ENCODE measurements around the gene PMPCA. TPM values are rescaled to one million over a fixed set of nuclear protein-coding genes. Genes with fewer than 3 reads are reported as not detected.

Gene PMPCA
- total RNA-seq, 1 experiment from 2014 or later = 20.9 TPM

DNA sequence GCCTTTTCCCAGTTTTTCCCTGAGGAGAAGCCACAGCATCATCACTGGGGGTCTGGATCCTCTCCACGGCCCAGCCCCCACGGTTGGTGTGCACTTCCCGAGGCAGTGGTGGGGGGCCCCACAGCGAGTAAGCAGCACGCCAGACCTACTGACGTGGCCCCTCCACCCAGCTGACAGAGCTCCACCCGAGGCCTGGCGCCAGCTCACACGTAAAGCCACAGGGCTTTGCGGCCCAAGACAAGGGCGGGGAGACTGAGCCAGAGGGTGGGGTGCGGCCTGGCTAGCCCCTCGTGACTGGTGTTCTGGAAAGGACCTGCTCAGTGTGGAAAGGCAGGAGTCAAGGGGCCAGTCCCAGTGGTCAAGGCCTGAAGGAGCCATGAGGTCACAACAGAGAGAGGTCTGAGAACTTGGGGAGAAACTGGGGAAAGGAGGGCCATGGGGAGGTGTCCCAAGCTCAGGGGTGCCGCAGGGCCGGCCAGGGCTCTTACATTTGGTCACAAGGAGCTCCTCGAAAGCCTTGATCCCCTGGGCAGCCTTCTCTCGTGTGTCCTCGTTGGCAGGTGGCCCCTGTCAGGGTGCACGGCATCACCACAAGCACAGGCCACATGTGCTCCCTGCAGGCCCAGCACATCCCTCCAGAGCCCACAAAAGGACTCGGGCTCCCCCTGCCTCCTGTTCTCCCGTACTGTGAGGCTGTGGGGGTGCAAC, 16.0 kb upstream of the PMPCA start:
- Histone ChIP-seq H2AFZ (ENCODE audit: low read length) (no peak overlapping the region), H3K79me2 (ENCODE audit: low read length) (peaks cover 19% of the 10 kb centered on the region), H3K27me3 (ENCODE audit: low read length) (no peaks in the 10 kb centered on the region), H3K27ac (ENCODE audit: low read length) (no peak overlapping the region), H3K4me3 (ENCODE audit: low read length) (no peak overlapping the region), H3K9ac (ENCODE audit: low read length) (no peak overlapping the region), H3K4me1 (ENCODE audit: low read length) (peaks cover 11% of the 10 kb centered on the region), H4K20me1 (ENCODE audit: insufficient read depth, low read depth, low read length) (peaks cover 14% of the 10 kb centered on the region; the same call in 1 of the 2 replicates), H3K36me3 (ENCODE audit: insufficient read depth, low read length) (peaks cover 21% of the 10 kb centered on the region), H3K4me2 (ENCODE audit: low read depth, low read length, poor library complexity, severe bottlenecking) (no peak overlapping the region), H3K9me3 (ENCODE audit: low read length) (no peaks in the 10 kb centered on the region), H3K9me2 (replicated peaks; ENCODE audit: insufficient read depth, low read length) (no peaks in the 10 kb centered on the region)
- no peak for DNase-seq

DNA sequence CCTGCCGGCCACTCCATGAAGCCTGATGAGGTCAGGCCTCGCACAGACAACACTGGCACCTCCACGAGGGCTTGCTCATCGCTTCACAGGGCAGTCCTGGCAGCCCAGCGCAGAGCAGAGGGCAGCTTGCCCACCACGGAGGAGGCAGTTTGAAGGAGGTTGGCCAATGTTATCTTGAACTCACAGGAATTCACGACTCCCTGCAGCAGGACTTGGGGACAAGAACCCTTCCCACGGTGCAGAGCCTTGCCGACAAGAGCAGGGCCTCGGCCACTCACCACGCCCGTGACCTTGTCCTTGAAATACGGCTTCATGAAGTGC, 15.5 kb upstream of the PMPCA start:
- H3K36me3 ChIP-seq (ENCODE audit: insufficient read depth, low read length) = peaks cover 21% of the 10 kb centered on the region
- peaks cover 24% of the 10 kb centered on the region for H3K79me2 ChIP-seq (ENCODE audit: low read length)
- H3K4me3 ChIP-seq (ENCODE audit: low read length) = no peak overlapping the region
- H2AFZ ChIP-seq (ENCODE audit: low read length) = no peak overlapping the region
- no peak overlapping the region for H3K9ac ChIP-seq (ENCODE audit: low read length)
- H3K9me3 ChIP-seq (ENCODE audit: low read length) = no peaks in the 10 kb centered on the region
- H3K4me2 ChIP-seq (ENCODE audit: low read depth, low read length, poor library complexity, severe bottlenecking) = no peak overlapping the region
- no peak overlapping the region for H3K27ac ChIP-seq (ENCODE audit: low read length)
- H3K4me1 ChIP-seq (ENCODE audit: low read length) = peaks cover 11% of the 10 kb centered on the region
- DNase-seq = no peak
- H3K27me3 ChIP-seq (ENCODE audit: low read length) = no peaks in the 10 kb centered on the region
- H3K9me2 ChIP-seq (replicated peaks; ENCODE audit: insufficient read depth, low read length) = no peaks in the 10 kb centered on the region
- H4K20me1 ChIP-seq (ENCODE audit: insufficient read depth, low read depth, low read length) = peaks cover 17% of the 10 kb centered on the region; the same call in 1 of the 2 replicates

DNA sequence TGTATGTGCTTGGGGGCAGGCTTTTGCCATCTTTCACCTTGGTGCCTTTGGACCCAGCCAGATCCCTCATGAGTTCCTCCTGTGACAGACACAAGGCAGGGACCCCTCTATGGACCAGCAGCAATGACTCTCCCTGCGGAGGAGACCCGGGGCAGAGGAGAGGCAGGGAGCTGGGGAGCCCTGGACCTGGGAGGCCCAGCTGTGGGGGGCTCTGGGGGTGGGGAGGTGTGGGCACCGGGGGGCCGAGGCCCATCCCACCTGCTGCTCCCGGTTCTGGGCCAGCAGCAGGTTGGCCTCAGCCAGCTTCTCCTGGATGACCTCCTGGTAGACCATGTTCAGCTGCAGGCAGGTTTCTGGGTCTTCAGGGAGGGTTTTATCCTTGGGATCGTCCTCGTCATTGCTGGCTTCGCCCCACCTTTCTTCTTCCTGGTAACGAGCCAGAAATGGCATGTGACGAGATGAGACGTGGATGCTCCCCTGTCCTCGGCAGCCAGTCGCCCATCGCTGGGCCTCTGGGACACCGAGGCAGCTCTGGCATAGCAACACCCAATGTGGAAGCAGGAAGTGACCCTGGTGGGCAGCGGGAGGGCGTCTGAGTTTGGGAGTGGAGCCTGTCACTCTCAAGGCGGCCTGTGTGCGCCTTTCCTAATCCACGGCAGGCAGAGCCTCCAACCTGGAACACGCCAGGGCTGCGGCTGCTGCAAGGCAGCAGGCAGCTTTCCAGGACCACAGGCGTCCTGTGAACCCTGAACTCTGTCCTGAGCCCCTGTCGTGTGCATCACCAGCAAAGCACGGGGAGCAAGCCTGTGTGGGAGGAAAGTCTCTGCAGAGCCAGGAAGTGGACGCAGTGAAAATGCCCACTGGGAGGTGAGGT, 14.9 kb upstream of the PMPCA start:
- H3K79me2 ChIP-seq (ENCODE audit: low read length) = peaks cover 24% of the 10 kb centered on the region
- no peak overlapping the region for H2AFZ ChIP-seq (ENCODE audit: low read length)

DNA sequence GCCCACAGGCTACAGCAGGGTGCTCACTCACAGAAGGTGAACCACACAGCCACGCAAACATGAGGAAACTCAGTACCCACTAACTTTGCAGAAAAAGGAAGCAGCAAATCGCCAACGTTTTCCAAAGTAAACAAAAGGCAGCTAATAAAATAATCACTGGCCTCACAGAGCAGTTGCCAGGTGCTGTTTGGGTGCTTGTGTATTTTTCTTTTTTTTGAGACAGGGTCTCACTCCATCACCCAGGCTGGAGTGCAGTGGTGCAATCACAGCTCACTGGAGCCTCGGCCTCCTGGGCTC, 14.3 kb upstream of the PMPCA start:
- Histone ChIP-seq H3K4me2 (ENCODE audit: low read depth, low read length, poor library complexity, severe bottlenecking) (no peak overlapping the region), H3K9ac (ENCODE audit: low read length) (no peak overlapping the region), H4K20me1 (ENCODE audit: insufficient read depth, low read depth, low read length) (peaks cover 17% of the 10 kb centered on the region; the same call in 1 of the 2 replicates), H3K27ac (ENCODE audit: low read length) (no peak overlapping the region), H3K4me1 (ENCODE audit: low read length) (peaks cover 18% of the 10 kb centered on the region), H3K9me2 (replicated peaks; ENCODE audit: insufficient read depth, low read length) (no peaks in the 10 kb centered on the region), H3K9me3 (ENCODE audit: low read length) (no peaks in the 10 kb centered on the region), H3K79me2 (ENCODE audit: low read length) (peaks cover 24% of the 10 kb centered on the region), H2AFZ (ENCODE audit: low read length) (no peak overlapping the region), H3K36me3 (ENCODE audit: insufficient read depth, low read length) (peaks cover 19% of the 10 kb centered on the region), H3K27me3 (ENCODE audit: low read length) (no peaks in the 10 kb centered on the region), H3K4me3 (ENCODE audit: low read length) (no peak overlapping the region)
- DNase-seq = no peak

More for the DNA sequence above, 14.9 kb upstream of the PMPCA start:
- no peaks in the 10 kb centered on the region for H3K9me3 ChIP-seq (ENCODE audit: low read length)
- H3K9ac ChIP-seq (ENCODE audit: low read length) = no peak overlapping the region
- peaks cover 17% of the 10 kb centered on the region; the same call in 1 of the 2 replicates for H4K20me1 ChIP-seq (ENCODE audit: insufficient read depth, low read depth, low read length)
- no peak overlapping the region for H3K4me2 ChIP-seq (ENCODE audit: low read depth, low read length, poor library complexity, severe bottlenecking)
- H3K27ac ChIP-seq (ENCODE audit: low read length) = no peak overlapping the region
- H3K4me1 ChIP-seq (ENCODE audit: low read length) = peaks cover 16% of the 10 kb centered on the region
- H3K9me2 ChIP-seq (replicated peaks; ENCODE audit: insufficient read depth, low read length) = no peaks in the 10 kb centered on the region
- no peak for DNase-seq
- no peaks in the 10 kb centered on the region for H3K27me3 ChIP-seq (ENCODE audit: low read length)
- H3K36me3 ChIP-seq (ENCODE audit: insufficient read depth, low read length) = peaks cover 21% of the 10 kb centered on the region
- H3K4me3 ChIP-seq (ENCODE audit: low read length) = no peak overlapping the region

DNA sequence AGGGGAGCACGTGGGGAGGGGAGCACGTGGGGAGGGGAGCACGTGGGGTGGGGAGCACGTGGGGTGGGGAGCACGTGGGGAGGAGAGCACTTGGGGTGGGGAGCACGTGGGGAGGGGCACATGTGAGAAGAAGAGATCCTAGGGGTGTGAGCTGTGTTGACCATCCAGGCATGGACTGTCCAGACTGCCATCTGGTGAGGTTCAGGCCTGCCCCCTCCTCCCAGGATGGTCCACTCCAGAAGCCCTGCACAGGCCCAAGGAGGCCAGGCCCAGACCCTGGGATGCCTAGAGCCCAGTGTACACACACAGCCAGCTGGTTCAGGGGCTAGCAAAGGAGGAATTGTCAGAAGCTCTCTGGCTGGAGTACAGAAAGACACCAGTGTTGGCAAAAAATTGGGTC, 12.8 kb upstream of the PMPCA start:
- Histone ChIP-seq H3K9ac (ENCODE audit: low read length) (no peak overlapping the region), H3K27ac (ENCODE audit: low read length) (no peak overlapping the region), H3K9me2 (replicated peaks; ENCODE audit: insufficient read depth, low read length) (no peaks in the 10 kb centered on the region), H3K9me3 (ENCODE audit: low read length) (no peaks in the 10 kb centered on the region), H3K36me3 (ENCODE audit: insufficient read depth, low read length) (peaks cover 21% of the 10 kb centered on the region), H3K79me2 (ENCODE audit: low read length) (peaks cover 24% of the 10 kb centered on the region), H3K4me3 (ENCODE audit: low read length) (no peak overlapping the region), H3K27me3 (ENCODE audit: low read length) (no peaks in the 10 kb centered on the region), H4K20me1 (ENCODE audit: insufficient read depth, low read depth, low read length) (peaks cover 17% of the 10 kb centered on the region; the same call in 1 of the 2 replicates), H3K4me1 (ENCODE audit: low read length) (peaks cover 21% of the 10 kb centered on the region), H3K4me2 (ENCODE audit: low read depth, low read length, poor library complexity, severe bottlenecking) (no peak overlapping the region), H2AFZ (ENCODE audit: low read length) (no peak overlapping the region)
- DNase-seq = no peak

DNA sequence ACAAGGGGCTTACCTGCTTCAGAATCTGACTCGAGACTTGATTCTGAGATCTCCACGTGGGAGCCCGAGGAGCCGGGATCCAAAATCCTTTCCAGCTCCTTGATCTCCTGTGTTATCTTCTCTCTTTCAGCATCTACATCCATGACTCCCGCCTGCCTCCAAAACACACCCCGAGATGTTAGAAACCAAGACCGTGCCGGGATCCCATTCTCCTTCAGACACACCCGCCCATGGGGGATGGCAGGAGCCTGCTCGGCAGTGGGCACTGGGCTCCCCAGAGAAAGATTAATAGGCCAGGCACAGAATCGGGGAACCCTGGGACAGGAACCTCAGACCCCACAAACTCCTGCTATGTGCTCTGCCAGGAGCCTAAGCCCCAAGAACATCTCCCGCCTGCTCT, 12.2 kb upstream of the PMPCA start:
- H3K27ac ChIP-seq (ENCODE audit: low read length) = no peak overlapping the region
- peak overlapping the region; percentile 100 for H3K4me3 ChIP-seq (ENCODE audit: low read length)
- H3K4me2 ChIP-seq (ENCODE audit: low read depth, low read length, poor library complexity, severe bottlenecking) = peak overlapping the region; percentile 96

DNA sequence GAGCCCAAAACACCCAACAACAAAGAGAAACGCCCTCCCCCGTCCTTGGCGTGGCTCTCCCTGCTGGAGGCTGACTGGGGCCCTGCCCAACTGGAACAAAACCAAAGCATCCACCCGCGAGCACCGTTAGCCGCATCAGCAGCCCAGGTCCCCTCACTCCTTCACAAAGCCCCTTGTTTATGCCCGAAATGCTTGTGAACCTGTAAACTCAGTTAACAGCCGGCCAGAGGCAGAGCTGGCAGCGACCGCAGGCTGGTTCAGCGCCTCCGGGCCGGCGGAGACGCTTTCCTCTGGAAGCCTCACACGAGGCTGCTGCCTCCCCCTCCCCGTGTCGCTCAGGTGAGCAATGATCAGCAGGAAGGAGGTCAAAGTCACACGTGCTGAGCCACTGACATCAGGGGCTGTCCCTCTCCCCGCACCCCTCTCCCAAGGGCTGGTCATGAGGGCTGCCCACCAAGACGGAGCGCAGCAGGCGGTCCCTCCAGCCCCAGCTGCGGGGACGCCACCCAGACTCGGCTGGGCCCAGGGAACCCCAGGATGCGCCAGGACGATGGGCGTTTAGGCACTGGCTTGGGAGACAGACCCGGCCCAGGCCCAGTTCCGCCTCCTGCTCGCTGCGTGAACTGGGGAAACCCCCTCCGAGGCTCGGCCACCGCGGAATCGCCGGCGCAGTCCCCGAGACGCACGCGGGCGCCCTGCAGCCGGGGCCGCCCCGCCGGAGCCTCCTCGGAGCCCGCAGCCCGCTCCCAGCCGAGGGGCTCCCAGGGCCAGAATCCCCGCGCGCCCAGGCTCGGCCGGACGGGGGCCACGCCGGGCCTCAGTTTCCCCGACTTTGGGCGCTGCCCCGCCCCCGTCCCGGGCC, 11.1 kb upstream of the PMPCA start:
- H3K9me2 ChIP-seq (replicated peaks; ENCODE audit: insufficient read depth, low read length) = no peaks in the 10 kb centered on the region
- H3K4me3 ChIP-seq (ENCODE audit: low read length) = peak overlapping the region; percentile 100
- H3K27me3 ChIP-seq (ENCODE audit: low read length) = no peaks in the 10 kb centered on the region
- no peak overlapping the region for H2AFZ ChIP-seq (ENCODE audit: low read length)
- peaks cover 24% of the 10 kb centered on the region for H3K79me2 ChIP-seq (ENCODE audit: low read length)
- H3K9ac ChIP-seq (ENCODE audit: low read length) = peak overlapping the region; percentile 98
- peak overlapping the region; percentile 96 for H3K4me2 ChIP-seq (ENCODE audit: low read depth, low read length, poor library complexity, severe bottlenecking)
- H3K36me3 ChIP-seq (ENCODE audit: insufficient read depth, low read length) = peaks cover 28% of the 10 kb centered on the region
- H3K9me3 ChIP-seq (ENCODE audit: low read length) = no peaks in the 10 kb centered on the region
- peak; percentile 69 for DNase-seq
- H3K4me1 ChIP-seq (ENCODE audit: low read length) = peaks cover 21% of the 10 kb centered on the region
- peaks cover 17% of the 10 kb centered on the region; the same call in 1 of the 2 replicates for H4K20me1 ChIP-seq (ENCODE audit: insufficient read depth, low read depth, low read length)
- peak overlapping the region; percentile 32 for H3K27ac ChIP-seq (ENCODE audit: low read length)

More for the DNA sequence above, 12.2 kb upstream of the PMPCA start:
- H4K20me1 ChIP-seq (ENCODE audit: insufficient read depth, low read depth, low read length) = peaks cover 17% of the 10 kb centered on the region; the same call in 1 of the 2 replicates
- DNase-seq = no peak
- peaks cover 21% of the 10 kb centered on the region for H3K4me1 ChIP-seq (ENCODE audit: low read length)
- H2AFZ ChIP-seq (ENCODE audit: low read length) = no peak overlapping the region
- no peaks in the 10 kb centered on the region for H3K9me2 ChIP-seq (replicated peaks; ENCODE audit: insufficient read depth, low read length)
- peaks cover 22% of the 10 kb centered on the region for H3K36me3 ChIP-seq (ENCODE audit: insufficient read depth, low read length)
- no peaks in the 10 kb centered on the region for H3K27me3 ChIP-seq (ENCODE audit: low read length)
- H3K9ac ChIP-seq (ENCODE audit: low read length) = peak overlapping the region; percentile 98
- H3K9me3 ChIP-seq (ENCODE audit: low read length) = no peaks in the 10 kb centered on the region
- peaks cover 24% of the 10 kb centered on the region for H3K79me2 ChIP-seq (ENCODE audit: low read length)
